Activated CD8-positive, alpha-beta memory T cell treated with anti-CD3 and anti-CD28 coated beads, Interleukin-2, amount 10 ng/mL, durations not matched to agents 7 days and 5 days (primary cell): ENCODE results near the gene APOBR. TPM values are rescaled to one million over a fixed set of nuclear protein-coding genes. Genes with fewer than 3 reads are reported as not detected.
"Not testable (repeated sequence)": the region's sequence is repeated elsewhere in the genome, so short reads cannot be mapped to it uniquely, and the experiment has no call there.

Source experiments
- ATAC-seq: fragments of 150-1000 bp; cut with Tn5 transposase; one replicate; pipeline ENCODE4 v1.10.0; 2021; ENCODE audit warnings: moderate library complexity
- CTCF ChIA-PET: fragments of 350-600 bp; sonication (Branson Sonifier 250); formaldehyde crosslinking; loops from one replicate; lab custom pipeline; 2021; ENCODE audit warnings: antibody characterized with exemption; lab: Charles Lee
- DNase-seq: peaks from one replicate; pipeline ENCODE4 v3.0.0-alpha.2; 2020
- H3K27ac Mint-ChIP-seq: one replicate; pipeline ENCODE4 v1.8.0; 2021; ENCODE audit warnings: mild to moderate bottlenecking, mixed read lengths
- H3K27me3 Mint-ChIP-seq: one replicate; pipeline ENCODE4 v1.8.0; 2021; ENCODE audit warnings: mixed read lengths
- H3K36me3 Mint-ChIP-seq: one replicate; pipeline ENCODE4 v1.8.0; 2021; ENCODE audit warnings: mild to moderate bottlenecking, mixed read lengths
- H3K4me1 Mint-ChIP-seq: one replicate; pipeline ENCODE4 v1.8.0; 2021; ENCODE audit warnings: mixed read lengths
- H3K4me3 Mint-ChIP-seq: one replicate; pipeline ENCODE4 v1.8.0; 2021; ENCODE audit warnings: mild to moderate bottlenecking, moderate library complexity, mixed read lengths
- H3K9me3 Mint-ChIP-seq: one replicate; pipeline ENCODE4 v1.8.0; 2022; ENCODE audit warnings: low read depth, mixed read lengths
- total RNA-seq, 2 experiments: library from RNA; stranded (reverse); gene quantifications; one replicate each; pipeline ENCODE4 v1.2.3, GENCODE V29; 2021

APOBR gene
- total RNA-seq, 2 experiments from 2014 or later: 25.5 to 28.0 TPM

GRCh38 chr16:28540346-28540745 lies 45.9 kb downstream of the APOBR start:
- no peaks in the 10 kb centered on the region for H3K9me3 Mint-ChIP-seq

GRCh38 chr16:28542646-28543045 lies 48.2 kb downstream of the APOBR start:
- ATAC-seq (no peak), DNase-seq (no peak)
- Mint-ChIP-seq H3K9me3 (no peaks in the 10 kb centered on the region), H3K4me3 (no peak overlapping the region), H3K4me1 (peaks cover 6% of the 10 kb centered on the region), H3K27me3 (no peaks in the 10 kb centered on the region), H3K27ac (no peak overlapping the region), H3K36me3 (no peaks in the 10 kb centered on the region)
- CTCF ChIA-PET: no interaction called here

More at GRCh38 chr16:28540346-28540745, 45.9 kb downstream of the APOBR start:
- ATAC-seq (no peak), DNase-seq (no peak)
- Mint-ChIP-seq H3K27ac (no peak overlapping the region), H3K4me3 (no peak overlapping the region), H3K4me1 (peaks cover 9% of the 10 kb centered on the region), H3K36me3 (no peaks in the 10 kb centered on the region), H3K27me3 (no peaks in the 10 kb centered on the region)
- CTCF ChIA-PET: interaction anchor here (1.4 kb wide), 1 partner anchor 26 kb away, joined by 3 read pairs; no protein-coding TSS in a partner anchor

GRCh38 chr16:28543072-28543471 lies 48.6 kb downstream of the APOBR start:
- Mint-ChIP-seq H3K9me3 (no peaks in the 10 kb centered on the region), H3K4me1 (peaks cover 6% of the 10 kb centered on the region), H3K36me3 (no peaks in the 10 kb centered on the region), H3K27ac (no peak overlapping the region), H3K4me3 (no peak overlapping the region), H3K27me3 (peaks cover 2% of the 10 kb centered on the region)
- CTCF ChIA-PET: no interaction called here
- no peak for ATAC-seq
- no peak for DNase-seq

- ATAC-seq (no peak), DNase-seq (no peak)
- Mint-ChIP-seq H3K36me3 (no peaks in the 10 kb centered on the region), H3K4me3 (no peak overlapping the region), H3K27me3 (peaks cover 2% of the 10 kb centered on the region), H3K27ac (no peak overlapping the region), H3K4me1 (peaks cover 10% of the 10 kb centered on the region), H3K9me3 (no peaks in the 10 kb centered on the region)
- CTCF ChIA-PET: no interaction called here
Measured at GRCh38 chr16:28544998-28545397, 50.6 kb downstream of the APOBR start.

- H3K36me3 Mint-ChIP-seq, H3K9me3 Mint-ChIP-seq, H3K4me1 Mint-ChIP-seq, DNase-seq, H3K4me3 Mint-ChIP-seq, H3K27me3 Mint-ChIP-seq, ATAC-seq, CTCF ChIA-PET, H3K27ac Mint-ChIP-seq: not testable (repeated sequence)
Measured at GRCh38 chr16:28545964-28546363, 51.5 kb downstream of the APOBR start.

GRCh38 chr16:28546626-28547025 lies 52.2 kb downstream of the APOBR start:
- CTCF ChIA-PET: no interaction called here
- Mint-ChIP-seq H3K9me3 (no peaks in the 10 kb centered on the region), H3K4me1 (peaks cover 7% of the 10 kb centered on the region), H3K4me3 (no peak overlapping the region), H3K27ac (no peak overlapping the region), H3K27me3 (peaks cover 2% of the 10 kb centered on the region), H3K36me3 (no peaks in the 10 kb centered on the region)
- DNase-seq (no peak), ATAC-seq (no peak)

- no peaks in the 10 kb centered on the region for H3K9me3 Mint-ChIP-seq
Measured at GRCh38 chr16:28548306-28548802, 53.9 kb downstream of the APOBR start.

More at GRCh38 chr16:28548306-28548802, 53.9 kb downstream of the APOBR start:
- Mint-ChIP-seq H3K27me3 (peaks cover 2% of the 10 kb centered on the region), H3K4me1 (peaks cover 9% of the 10 kb centered on the region), H3K27ac (no peak overlapping the region), H3K36me3 (no peaks in the 10 kb centered on the region), H3K4me3 (no peak overlapping the region)
- no peak for DNase-seq
- CTCF ChIA-PET: interaction anchor here (0.9 to 2.1 kb wide), 2 partner anchors 54 to 397 kb away, joined by 4 to 6 read pairs; partner anchors contain the start of gene APOBR
- ATAC-seq: no peak

Other genes with a start within 250 kb of the APOBR start
- gene SBK1, start 202.1 kb upstream of the APOBR start, total RNA-seq: 10 to 100 TPM in 1 of 2 experiments, 1 to 10 TPM in 1; 3.2 to 11.3 TPM
- 1 to 10 TPM; 2.0 to 4.6 TPM for gene NPIPB6, start 131.1 kb upstream of the APOBR start, total RNA-seq
- 10 to 100 TPM; 58.1 to 69.0 TPM for gene EIF3CL, start 90.8 kb upstream of the APOBR start, total RNA-seq
- not detected for gene NPIPB7, start 22.3 kb upstream of the APOBR start, total RNA-seq
- gene CLN3, start 2.6 kb upstream of the APOBR start, total RNA-seq: 10 to 100 TPM; 46.1 to 54.6 TPM
- gene IL27, start 12.2 kb downstream of the APOBR start, total RNA-seq: not detected
- not detected for gene NUPR1, start 44.3 kb downstream of the APOBR start, total RNA-seq
- gene SGF29, start 59.3 kb downstream of the APOBR start, total RNA-seq: 10 to 100 TPM; 36.4 to 39.9 TPM
- under 1 TPM in 1 of 2 experiments, not detected in 1; 0.20 TPM for gene SULT1A2, start 102.4 kb downstream of the APOBR start, total RNA-seq
- 10 to 100 TPM; 13.5 to 14.1 TPM for gene SULT1A1, start 115.4 kb downstream of the APOBR start, total RNA-seq
- gene NPIPB8, start 143.4 kb downstream of the APOBR start, total RNA-seq: 1 to 10 TPM; 1.0 to 1.5 TPM
- 100 to 1,000 TPM; 389 to 508 TPM for gene EIF3C, start 216.8 kb downstream of the APOBR start, total RNA-seq